Suprapubic skin (tissue), 3 donors: ENCODE results near the gene SPO11.

Source experiments
- CTCF ChIP-seq, 2 donors: fragments of 200-600 bp in 1 of 2; fragments of 450-650 bp in 1 of 2; sonication (generic) in 1 of 2; IDR thresholded peaks; one replicate each; pipeline ENCODE4 v1.5.1; 2016 to 2019; ENCODE audit warnings: antibody characterized with exemption in 2 of 2, mild to moderate bottlenecking in 1 of 2, moderate library complexity in 1 of 2
- EP300 ChIP-seq: sonication (generic); formaldehyde crosslinking; IDR thresholded peaks from one replicate; pipeline ENCODE4 v1.6.1; 2017; ENCODE audit warnings: antibody characterized with exemption
- POLR2A ChIP-seq, 2 donors: fragments of 450-650 bp; IDR thresholded peaks; one replicate each; pipeline ENCODE4 v1.6.1; 2017; ENCODE audit warnings: antibody characterized with exemption in 2 of 2, mild to moderate bottlenecking in 2 of 2, moderate library complexity in 2 of 2

- no peak for TF ChIP-seq CTCF (IDR thresholded peaks at IDR 0.05)
- no peak for TF ChIP-seq EP300
- TF ChIP-seq POLR2A (IDR thresholded peaks at IDR 0.05) = peak in 1 of 2 donors; percentile 56
Measured at GRCh38 chr20:57351042-57351783, 21.6 kb downstream of the SPO11 start, which contains the start of gene RAE1.
